K562 (cell line): Measurements from ENCODE around the gene INO80D. TPM values are rescaled to one million over a fixed set of nuclear protein-coding genes. Genes with fewer than 3 reads are reported as not detected.

Source experiments
- polyA plus RNA-seq, 8 experiments: library from polyadenylated mRNA; depleted of rRNA in 4 of 8; stranded (reverse) in 5 of 8; unstranded in 3 of 8; fragments of >200 nt; fragmentation: Nextera tagmentation in 2 of 8; fragmentation: Illumina TruSeq in 1 of 8; extraction: Ambion mirVana in 2 of 8; extraction: Trizol in 1 of 8; gene quantifications; 2 replicates each; pipeline versions ENCODE4 v1.2.1 to v1.2.3, GENCODE V29; 2011 to 2014; ENCODE audit warnings: inconsistent platforms in 1 of 8, missing spikeins in 1 of 8
- total RNA-seq, 7 experiments: library from RNA; depleted of rRNA in 6 of 7; stranded (reverse); fragments of >200 nt in 6 of 7; fragmentation: Illumina TruSeq in 2 of 7; extraction: Trizol in 2 of 7; gene quantifications; 2 replicates each; pipeline versions ENCODE4 v1.2.1 to v1.2.3, GENCODE V29; 2011 to 2021; ENCODE audit warnings: low replicate concordance in 1 of 7
- TF ChIP-seq, protein P1 (sequence below): sonication (generic); formaldehyde crosslinking; IDR thresholded peaks from 2 replicates; pipeline ENCODE4 v1.8.1; 2022; ENCODE audit warnings: missing genetic modification reagents
- TF ChIP-seq, protein P2 (sequence below), 2 experiments: fragments of 200-800 bp in 1 of 2; sonication (Bioruptor generic) in 1 of 2; sonication (generic) in 1 of 2; formaldehyde crosslinking in 1 of 2; IDR thresholded peaks in 1 of 2; conservative IDR thresholded peaks in 1 of 2; 2 replicates each; pipeline versions ENCODE4 v1.5.0 to v1.6.1; 2016 to 2020; ENCODE audit warnings: missing compliant biosample characterization in 1 of 2, missing genetic modification characterization in 1 of 2, missing genetic modification reagents in 1 of 2
- TF ChIP-seq, protein P3 (sequence below): fragments of 450-650 bp; IDR thresholded peaks from 2 replicates; pipeline ENCODE4 v1.6.1; 2018; ENCODE audit warnings: mild to moderate bottlenecking, low read depth; ENCODE audit not compliant: partially characterized antibody
- TF ChIP-seq, protein P4 (sequence below): fragments of 450-650 bp; formaldehyde crosslinking; IDR thresholded peaks from 2 replicates; pipeline ENCODE4 v1.4.0; 2022; ENCODE audit warnings: mild to moderate bottlenecking, moderate library complexity

INO80D gene
- total and polyA plus RNA-seq, 9 of the 15 experiments (the other 6 are each of a cell fraction or from before 2014, with no cell fraction given): 0.64 to 8.1 (median 2.9) TPM

DNA sequence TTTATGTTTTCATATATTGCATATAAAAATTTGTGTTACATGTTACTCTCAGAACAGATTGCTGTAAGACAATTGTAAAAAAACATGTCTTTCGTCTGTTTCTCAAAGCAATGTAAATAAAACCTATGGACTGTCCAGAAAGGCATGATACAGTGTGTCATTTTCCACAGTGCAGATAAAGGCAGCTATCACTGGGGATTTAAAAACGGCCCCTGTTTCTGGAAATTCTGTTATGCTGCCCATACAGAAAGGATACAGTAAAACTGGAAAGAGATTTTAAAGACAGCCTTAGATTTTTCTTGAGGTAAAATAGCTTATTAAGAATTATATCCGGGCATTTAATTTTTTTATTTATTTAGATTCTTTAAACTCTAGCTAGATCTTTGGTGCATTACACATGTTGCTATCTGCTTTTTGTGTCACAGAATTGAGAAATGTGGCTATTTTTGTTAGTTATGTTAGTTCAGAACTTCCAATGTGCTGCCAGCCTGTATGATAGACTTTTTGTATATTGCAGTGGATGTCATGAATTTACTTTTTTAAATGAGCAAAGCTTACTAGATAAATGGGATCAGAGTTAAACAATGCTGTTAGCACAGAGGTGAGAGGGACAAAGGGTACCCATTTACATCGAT, 859 bp upstream of the INO80D start (continued):
- TF ChIP-seq, protein P1, sequence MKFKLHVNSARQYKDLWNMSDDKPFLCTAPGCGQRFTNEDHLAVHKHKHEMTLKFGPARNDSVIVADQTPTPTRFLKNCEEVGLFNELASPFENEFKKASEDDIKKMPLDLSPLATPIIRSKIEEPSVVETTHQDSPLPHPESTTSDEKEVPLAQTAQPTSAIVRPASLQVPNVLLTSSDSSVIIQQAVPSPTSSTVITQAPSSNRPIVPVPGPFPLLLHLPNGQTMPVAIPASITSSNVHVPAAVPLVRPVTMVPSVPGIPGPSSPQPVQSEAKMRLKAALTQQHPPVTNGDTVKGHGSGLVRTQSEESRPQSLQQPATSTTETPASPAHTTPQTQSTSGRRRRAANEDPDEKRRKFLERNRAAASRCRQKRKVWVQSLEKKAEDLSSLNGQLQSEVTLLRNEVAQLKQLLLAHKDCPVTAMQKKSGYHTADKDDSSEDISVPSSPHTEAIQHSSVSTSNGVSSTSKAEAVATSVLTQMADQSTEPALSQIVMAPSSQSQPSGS (CRISPR knock-in tag): no peak
- TF ChIP-seq, protein P2, sequence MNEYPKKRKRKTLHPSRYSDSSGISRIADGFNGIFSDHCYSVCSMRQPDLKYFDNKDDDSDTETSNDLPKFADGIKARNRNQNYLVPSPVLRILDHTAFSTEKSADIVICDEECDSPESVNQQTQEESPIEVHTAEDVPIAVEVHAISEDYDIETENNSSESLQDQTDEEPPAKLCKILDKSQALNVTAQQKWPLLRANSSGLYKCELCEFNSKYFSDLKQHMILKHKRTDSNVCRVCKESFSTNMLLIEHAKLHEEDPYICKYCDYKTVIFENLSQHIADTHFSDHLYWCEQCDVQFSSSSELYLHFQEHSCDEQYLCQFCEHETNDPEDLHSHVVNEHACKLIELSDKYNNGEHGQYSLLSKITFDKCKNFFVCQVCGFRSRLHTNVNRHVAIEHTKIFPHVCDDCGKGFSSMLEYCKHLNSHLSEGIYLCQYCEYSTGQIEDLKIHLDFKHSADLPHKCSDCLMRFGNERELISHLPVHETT (CRISPR knock-in tag; conservative IDR thresholded peaks at IDR 0.05 in 1 of 2, IDR thresholded peaks at IDR 0.05 in 1 of 2): no peak
- TF ChIP-seq, protein P3, sequence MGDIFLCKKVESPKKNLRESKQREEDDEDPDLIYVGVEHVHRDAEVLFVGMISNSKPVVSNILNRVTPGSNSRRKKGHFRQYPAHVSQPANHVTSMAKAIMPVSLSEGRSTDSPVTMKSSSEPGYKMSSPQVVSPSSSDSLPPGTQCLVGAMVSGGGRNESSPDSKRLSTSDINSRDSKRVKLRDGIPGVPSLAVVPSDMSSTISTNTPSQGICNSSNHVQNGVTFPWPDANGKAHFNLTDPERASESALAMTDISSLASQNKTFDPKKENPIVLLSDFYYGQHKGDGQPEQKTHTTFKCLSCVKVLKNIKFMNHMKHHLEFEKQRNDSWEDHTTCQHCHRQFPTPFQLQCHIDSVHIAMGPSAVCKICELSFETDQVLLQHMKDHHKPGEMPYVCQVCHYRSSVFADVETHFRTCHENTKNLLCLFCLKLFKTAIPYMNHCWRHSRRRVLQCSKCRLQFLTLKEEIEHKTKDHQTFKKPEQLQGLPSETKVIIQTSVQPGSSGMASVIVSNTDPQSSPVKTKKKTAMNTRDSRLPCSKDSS: no peak
- TF ChIP-seq, protein P4, sequence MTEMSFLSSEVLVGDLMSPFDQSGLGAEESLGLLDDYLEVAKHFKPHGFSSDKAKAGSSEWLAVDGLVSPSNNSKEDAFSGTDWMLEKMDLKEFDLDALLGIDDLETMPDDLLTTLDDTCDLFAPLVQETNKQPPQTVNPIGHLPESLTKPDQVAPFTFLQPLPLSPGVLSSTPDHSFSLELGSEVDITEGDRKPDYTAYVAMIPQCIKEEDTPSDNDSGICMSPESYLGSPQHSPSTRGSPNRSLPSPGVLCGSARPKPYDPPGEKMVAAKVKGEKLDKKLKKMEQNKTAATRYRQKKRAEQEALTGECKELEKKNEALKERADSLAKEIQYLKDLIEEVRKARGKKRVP (CRISPR knock-in tag): no peak
